ENCODE data around the gene SELENOO. TPM values are rescaled to one million over a fixed set of nuclear protein-coding genes. Genes with fewer than 3 reads are reported as not detected.

Gene SELENOO
- total and polyA plus RNA-seq, 3 donors from 2014 or later, result 20.8 to 66.8 (median 57.9) TPM

GRCh38 chr22:50215297-50216054, 14.7 kb downstream of the SELENOO start:
- whole genome bisulfite sequencing, 2 donors, result 68 to 88% methylated on average over 3 to 17 of the region's 17 CpGs
- Histone ChIP-seq H3K9me3 (no peaks in the 10 kb centered on the region), H3K36me3 (ENCODE audit: low read depth, missing control alignments) (no peaks in the 10 kb centered on the region), H3K27me3 (no peaks in the 10 kb centered on the region), H3K27ac (no peak overlapping the region), H3K4me1 (peaks cover 8% of the 10 kb centered on the region), H3K4me3 (no peak overlapping the region)
- DNase-seq, result no peak
- intact Hi-C loops (cut with DNase I; ENCODE audit: low total_unique reads), result no loop called here
- no peak for TF ChIP-seq CTCF (IDR thresholded peaks at IDR 0.05)
- no peak for TF ChIP-seq POLR2A (IDR thresholded peaks at IDR 0.05)

- intact Hi-C loops (cut with DNase I; ENCODE audit: low total_unique reads), result no loop called here
- 71 to 75% methylated on average over 5 to 15 of the region's 15 CpGs for WGBS, 2 donors
- DNase-seq, result no peak
Observed at GRCh38 chr22:50216055-50216683, 15.4 kb downstream of the SELENOO start.

GRCh38 chr22:50216684-50217520, 16.1 kb downstream of the SELENOO start:
- DNase-seq, result no peak
- intact Hi-C loops (cut with DNase I; ENCODE audit: low total_unique reads), result no loop called here
- Histone ChIP-seq H3K27ac (no peak overlapping the region), H3K27me3 (no peaks in the 10 kb centered on the region), H3K9me3 (no peaks in the 10 kb centered on the region), H3K4me1 (peaks cover 5% of the 10 kb centered on the region), H3K4me3 (no peak overlapping the region), H3K36me3 (ENCODE audit: low read depth, missing control alignments) (no peaks in the 10 kb centered on the region)
- TF ChIP-seq POLR2A (IDR thresholded peaks at IDR 0.05) (no peak), CTCF (IDR thresholded peaks at IDR 0.05) (no peak)
- WGBS, 2 donors, result 93 to 96% methylated on average over 23 to 57 of the region's 57 CpGs

More at GRCh38 chr22:50216055-50216683, 15.4 kb downstream of the SELENOO start:
- H3K4me1 ChIP-seq, result peaks cover 5% of the 10 kb centered on the region
- H3K9me3 ChIP-seq, result no peaks in the 10 kb centered on the region
- no peaks in the 10 kb centered on the region for H3K36me3 ChIP-seq (ENCODE audit: low read depth, missing control alignments)
- no peak overlapping the region for H3K27ac ChIP-seq
- TF ChIP-seq CTCF (IDR thresholded peaks at IDR 0.05) (no peak), POLR2A (IDR thresholded peaks at IDR 0.05) (no peak)
- no peaks in the 10 kb centered on the region for H3K27me3 ChIP-seq
- H3K4me3 ChIP-seq, result no peak overlapping the region

GRCh38 chr22:50217543-50218152, 16.8 kb downstream of the SELENOO start:
- intact Hi-C loops (cut with DNase I; ENCODE audit: low total_unique reads), result no loop called here
- no peak for DNase-seq
- H3K4me3 ChIP-seq, result no peak overlapping the region
- no peaks in the 10 kb centered on the region for H3K36me3 ChIP-seq (ENCODE audit: low read depth, missing control alignments)
- H3K4me1 ChIP-seq, result peaks cover 5% of the 10 kb centered on the region
- no peak overlapping the region for H3K27ac ChIP-seq
- H3K9me3 ChIP-seq, result no peaks in the 10 kb centered on the region
- 83 to 85% methylated on average over 14 to 21 of the region's 21 CpGs for WGBS, 2 donors
- no peaks in the 10 kb centered on the region for H3K27me3 ChIP-seq
- TF ChIP-seq CTCF (IDR thresholded peaks at IDR 0.05), result no peak
- no peak for TF ChIP-seq POLR2A (IDR thresholded peaks at IDR 0.05)
